ENCODE data around the gene ARHGAP31.
"Not testable (repeated sequence)": the region's sequence is repeated elsewhere in the genome, so short reads cannot be mapped to it uniquely, and the experiment has no call there.

Gene ARHGAP31

GRCh38 chr3:119305286-119305685, 11.1 kb downstream of the ARHGAP31 start:
- Histone ChIP-seq H3K4me1 (ENCODE audit: control insufficient read depth, insufficient read depth, low read length) (peaks cover 4% of the 10 kb centered on the region), H3K27me3 (ENCODE audit: control insufficient read depth, insufficient read depth, low read length) (no peaks in the 10 kb centered on the region), H3K27ac (ENCODE audit: low read length) (no peak overlapping the region), H3K9me3 (ENCODE audit: control insufficient read depth, insufficient read depth, low read length) (no peaks in the 10 kb centered on the region), H3K36me3 (ENCODE audit: control insufficient read depth, insufficient read depth, low read length) (no peaks in the 10 kb centered on the region), H3K4me3 (ENCODE audit: low read length) (no peak overlapping the region)
- WGBS (ENCODE audit: insufficient coverage, insufficient read length), result no CpG with 5 or more reads among the region's 1 CpG
- DNase-seq (ENCODE audit: low read depth, low spot score), result no peak

GRCh38 chr3:119306378-119306777, 12.2 kb downstream of the ARHGAP31 start:
- not testable (repeated sequence) for H3K27ac ChIP-seq (ENCODE audit: low read length); H3K4me1 ChIP-seq (ENCODE audit: control insufficient read depth, insufficient read depth, low read length); H3K4me3 ChIP-seq (ENCODE audit: low read length); H3K27me3 ChIP-seq (ENCODE audit: control insufficient read depth, insufficient read depth, low read length); DNase-seq (ENCODE audit: low read depth, low spot score); H3K9me3 ChIP-seq (ENCODE audit: control insufficient read depth, insufficient read depth, low read length); H3K36me3 ChIP-seq (ENCODE audit: control insufficient read depth, insufficient read depth, low read length)
- no CpG with 5 or more reads among the region's 9 CpGs for WGBS (ENCODE audit: insufficient coverage, insufficient read length)

- Histone ChIP-seq H3K9me3 (ENCODE audit: control insufficient read depth, insufficient read depth, low read length) (no peaks in the 10 kb centered on the region), H3K4me3 (ENCODE audit: low read length) (no peak overlapping the region), H3K27me3 (ENCODE audit: control insufficient read depth, insufficient read depth, low read length) (no peaks in the 10 kb centered on the region), H3K36me3 (ENCODE audit: control insufficient read depth, insufficient read depth, low read length) (no peaks in the 10 kb centered on the region), H3K27ac (ENCODE audit: low read length) (no peak overlapping the region), H3K4me1 (ENCODE audit: control insufficient read depth, insufficient read depth, low read length) (peaks cover under 1% of the 10 kb centered on the region)
- WGBS (ENCODE audit: insufficient coverage, insufficient read length), result no CpG with 5 or more reads among the region's 1 CpG
- DNase-seq (ENCODE audit: low read depth, low spot score), result no peak
These were observed 14.2 kb downstream of the ARHGAP31 start for GRCh38 chr3:119308355-119308754.

- DNase-seq (ENCODE audit: low read depth, low spot score), result no peak
- no peak overlapping the region for H3K27ac ChIP-seq (ENCODE audit: low read length)
- no peak overlapping the region for H3K4me3 ChIP-seq (ENCODE audit: low read length)
- H3K36me3 ChIP-seq (ENCODE audit: control insufficient read depth, insufficient read depth, low read length), result no peaks in the 10 kb centered on the region
- no CpG with 5 or more reads among the region's 4 CpGs for WGBS (ENCODE audit: insufficient coverage, insufficient read length)
- H3K27me3 ChIP-seq (ENCODE audit: control insufficient read depth, insufficient read depth, low read length), result no peaks in the 10 kb centered on the region
- no peaks in the 10 kb centered on the region for H3K9me3 ChIP-seq (ENCODE audit: control insufficient read depth, insufficient read depth, low read length)
- H3K4me1 ChIP-seq (ENCODE audit: control insufficient read depth, insufficient read depth, low read length), result no peaks in the 10 kb centered on the region
These were observed 15.4 kb downstream of the ARHGAP31 start for GRCh38 chr3:119309591-119309990.

- Histone ChIP-seq H3K27ac (ENCODE audit: low read length) (no peak overlapping the region), H3K9me3 (ENCODE audit: control insufficient read depth, insufficient read depth, low read length) (no peaks in the 10 kb centered on the region), H3K4me1 (ENCODE audit: control insufficient read depth, insufficient read depth, low read length) (no peaks in the 10 kb centered on the region), H3K36me3 (ENCODE audit: control insufficient read depth, insufficient read depth, low read length) (no peaks in the 10 kb centered on the region), H3K27me3 (ENCODE audit: control insufficient read depth, insufficient read depth, low read length) (no peaks in the 10 kb centered on the region), H3K4me3 (ENCODE audit: low read length) (no peak overlapping the region)
- WGBS (ENCODE audit: insufficient coverage, insufficient read length), result no CpG with 5 or more reads among the region's 3 CpGs
- no peak for DNase-seq (ENCODE audit: low read depth, low spot score)
These were observed 15.9 kb downstream of the ARHGAP31 start for GRCh38 chr3:119310071-119310470.

GRCh38 chr3:119311081-119311925, 17.1 kb downstream of the ARHGAP31 start:
- Histone ChIP-seq H3K9me3 (ENCODE audit: control insufficient read depth, insufficient read depth, low read length) (no peaks in the 10 kb centered on the region), H3K27ac (ENCODE audit: low read length) (no peak overlapping the region), H3K36me3 (ENCODE audit: control insufficient read depth, insufficient read depth, low read length) (no peaks in the 10 kb centered on the region), H3K4me1 (ENCODE audit: control insufficient read depth, insufficient read depth, low read length) (no peaks in the 10 kb centered on the region), H3K4me3 (ENCODE audit: low read length) (no peak overlapping the region), H3K27me3 (ENCODE audit: control insufficient read depth, insufficient read depth, low read length) (no peaks in the 10 kb centered on the region)
- DNase-seq (ENCODE audit: low read depth, low spot score), result no peak
- no CpG with 5 or more reads among the region's 10 CpGs for WGBS (ENCODE audit: insufficient coverage, insufficient read length)

- Histone ChIP-seq H3K27ac (ENCODE audit: low read length) (no peak overlapping the region), H3K9me3 (ENCODE audit: control insufficient read depth, insufficient read depth, low read length) (no peaks in the 10 kb centered on the region), H3K27me3 (ENCODE audit: control insufficient read depth, insufficient read depth, low read length) (no peaks in the 10 kb centered on the region), H3K4me3 (ENCODE audit: low read length) (no peak overlapping the region), H3K4me1 (ENCODE audit: control insufficient read depth, insufficient read depth, low read length) (no peaks in the 10 kb centered on the region), H3K36me3 (ENCODE audit: control insufficient read depth, insufficient read depth, low read length) (no peaks in the 10 kb centered on the region)
- WGBS (ENCODE audit: insufficient coverage, insufficient read length), result no CpG with 5 or more reads among the region's 3 CpGs
- no peak for DNase-seq (ENCODE audit: low read depth, low spot score)
These were observed 19.3 kb downstream of the ARHGAP31 start for GRCh38 chr3:119313461-119313860.

- Histone ChIP-seq H3K27me3 (ENCODE audit: control insufficient read depth, insufficient read depth, low read length) (no peaks in the 10 kb centered on the region), H3K36me3 (ENCODE audit: control insufficient read depth, insufficient read depth, low read length) (no peaks in the 10 kb centered on the region), H3K9me3 (ENCODE audit: control insufficient read depth, insufficient read depth, low read length) (no peaks in the 10 kb centered on the region), H3K27ac (ENCODE audit: low read length) (no peak overlapping the region), H3K4me1 (ENCODE audit: control insufficient read depth, insufficient read depth, low read length) (no peaks in the 10 kb centered on the region), H3K4me3 (ENCODE audit: low read length) (no peak overlapping the region)
- DNase-seq (ENCODE audit: low read depth, low spot score), result no peak
- WGBS (ENCODE audit: insufficient coverage, insufficient read length), result no CpG with 5 or more reads among the region's 1 CpG
These were observed 20.6 kb downstream of the ARHGAP31 start for GRCh38 chr3:119314821-119315220.

GRCh38 chr3:119315600-119316312, 21.6 kb downstream of the ARHGAP31 start:
- Histone ChIP-seq H3K9me3 (ENCODE audit: control insufficient read depth, insufficient read depth, low read length) (no peaks in the 10 kb centered on the region), H3K4me1 (ENCODE audit: control insufficient read depth, insufficient read depth, low read length) (no peaks in the 10 kb centered on the region), H3K27me3 (ENCODE audit: control insufficient read depth, insufficient read depth, low read length) (no peaks in the 10 kb centered on the region), H3K4me3 (ENCODE audit: low read length) (no peak overlapping the region), H3K27ac (ENCODE audit: low read length) (no peak overlapping the region), H3K36me3 (ENCODE audit: control insufficient read depth, insufficient read depth, low read length) (no peaks in the 10 kb centered on the region)
- no CpG with 5 or more reads among the region's 3 CpGs for WGBS (ENCODE audit: insufficient coverage, insufficient read length)
- no peak for DNase-seq (ENCODE audit: low read depth, low spot score)

- Histone ChIP-seq H3K9me3 (ENCODE audit: control insufficient read depth, insufficient read depth, low read length) (no peaks in the 10 kb centered on the region), H3K4me3 (ENCODE audit: low read length) (no peak overlapping the region), H3K4me1 (ENCODE audit: control insufficient read depth, insufficient read depth, low read length) (no peaks in the 10 kb centered on the region), H3K36me3 (ENCODE audit: control insufficient read depth, insufficient read depth, low read length) (no peaks in the 10 kb centered on the region), H3K27me3 (ENCODE audit: control insufficient read depth, insufficient read depth, low read length) (no peaks in the 10 kb centered on the region), H3K27ac (ENCODE audit: low read length) (no peak overlapping the region)
- no peak for DNase-seq (ENCODE audit: low read depth, low spot score)
These were observed 22.1 kb downstream of the ARHGAP31 start for GRCh38 chr3:119316313-119316670.

GRCh38 chr3:119318876-119319275, 24.7 kb downstream of the ARHGAP31 start:
- WGBS (ENCODE audit: insufficient coverage, insufficient read length), result no CpG with 5 or more reads among the region's 3 CpGs
- Histone ChIP-seq H3K4me1 (ENCODE audit: control insufficient read depth, insufficient read depth, low read length) (no peaks in the 10 kb centered on the region), H3K36me3 (ENCODE audit: control insufficient read depth, insufficient read depth, low read length) (no peaks in the 10 kb centered on the region), H3K27ac (ENCODE audit: low read length) (no peak overlapping the region), H3K4me3 (ENCODE audit: low read length) (no peak overlapping the region), H3K27me3 (ENCODE audit: control insufficient read depth, insufficient read depth, low read length) (no peaks in the 10 kb centered on the region), H3K9me3 (ENCODE audit: control insufficient read depth, insufficient read depth, low read length) (no peaks in the 10 kb centered on the region)
- no peak for DNase-seq (ENCODE audit: low read depth, low spot score)

Data from iPS DF 6.9 (cell line).